ENCODE results near the gene DHRS3. TPM values are rescaled to one million over a fixed set of nuclear protein-coding genes. Genes with fewer than 3 reads are reported as not detected.

Gene DHRS3
- total and polyA plus RNA-seq, 2 donors (not counting 1 experiment from before 2014, with no cell fraction given), result 0.37 TPM

DNA sequence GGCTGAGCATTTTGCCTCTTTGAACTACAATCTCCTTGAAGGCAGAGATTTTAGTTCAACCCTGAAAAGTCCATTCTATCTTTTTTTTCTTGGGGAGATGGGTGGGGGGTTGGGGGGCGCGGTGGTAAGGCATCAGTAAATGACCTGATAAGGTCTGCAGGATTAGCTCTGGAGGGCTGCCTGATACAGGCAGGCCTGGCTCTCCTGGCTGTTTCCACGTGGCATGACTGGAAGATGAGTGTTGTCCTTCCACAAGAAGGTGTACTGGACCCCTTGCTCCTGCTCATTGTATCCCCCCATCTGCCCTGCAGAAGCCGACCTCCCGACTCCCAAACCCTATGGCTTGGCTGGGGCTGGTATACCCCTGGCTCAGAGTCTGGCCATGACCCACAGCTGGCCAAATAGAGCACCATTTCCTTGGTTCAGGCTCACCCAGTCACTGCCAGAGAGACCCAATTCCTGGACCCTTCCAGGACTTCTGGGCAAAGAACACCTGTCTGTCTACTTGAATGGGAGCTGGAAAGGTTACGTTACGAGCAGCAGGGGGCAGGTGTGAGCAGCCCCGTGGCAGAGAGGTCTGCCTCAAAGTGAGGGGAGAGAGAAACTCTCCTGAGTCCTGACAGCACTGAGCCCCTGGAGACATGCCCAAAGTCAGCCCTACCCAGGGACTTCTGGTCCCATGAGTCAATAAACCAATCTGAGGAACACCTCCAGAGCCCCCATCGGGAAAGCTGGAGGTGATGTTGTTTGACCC, 17.0 kb downstream of the DHRS3 start:
- TF ChIP-seq CTCF (IDR thresholded peaks at IDR 0.05), result peak; percentile 27
- TF ChIP-seq EZH2 (IDR thresholded peaks at IDR 0.05; ENCODE audit: borderline replicate concordance, insufficient read depth, low read depth, low read length, poor library complexity, severe bottlenecking), result no peak
- no peaks in the 10 kb centered on the region for H3K36me3 ChIP-seq (replicated peaks in 1 of 2; ENCODE audit: control extremely low read depth in 1 of 2, control insufficient read depth in 1 of 2, extremely low read depth in 1 of 2, insufficient read depth in 2 of 2, low read length in 1 of 2)
- no peak overlapping the region for H3K27ac ChIP-seq (ENCODE audit: low read length in 2 of 2)
- no peaks in the 10 kb centered on the region for H3K9me3 Mint-ChIP-seq (ENCODE audit: insufficient read depth)
- no peaks in the 10 kb centered on the region for H3K4me1 ChIP-seq (ENCODE audit: control insufficient read depth in 2 of 2, insufficient read depth in 2 of 2, low read length in 2 of 2)
- no peak overlapping the region for H3K9ac ChIP-seq (ENCODE audit: low read length)
- no peak overlapping the region for H2AFZ ChIP-seq (ENCODE audit: insufficient read depth, low read depth, low read length, poor library complexity, severe bottlenecking)
- no peaks in the 10 kb centered on the region for H3K4me1 Mint-ChIP-seq
- peaks cover 5% of the 10 kb centered on the region for H3K27me3 Mint-ChIP-seq
- no peak overlapping the region for H3K27ac Mint-ChIP-seq
- no peak for DNase-seq
- no peak overlapping the region for H3K4me3 Mint-ChIP-seq
- ChIA-PET CTCF (interaction anchor here (1.0 to 1.8 kb wide), 4 partner anchors 9 to 55 kb away, joined by 3 to 5 read pairs (median 5); no protein-coding TSS in a partner anchor), POLR2A (no interaction called here)
- H3K9me3 ChIP-seq (ENCODE audit: control extremely low read depth in 1 of 3, control insufficient read depth in 2 of 3, insufficient read depth in 1 of 3, low read length in 2 of 3), result no peaks in the 10 kb centered on the region
- H3K4me2 ChIP-seq (replicated peaks; ENCODE audit: low read depth, low read length, poor library complexity, severe bottlenecking), result no peak overlapping the region
- WGBS (ENCODE audit: insufficient coverage), result 57% methylated on average over 8 of the region's 9 CpGs
- ATAC-seq (ENCODE audit: low read depth), result no peak
- H3K79me2 ChIP-seq (ENCODE audit: control insufficient read depth, insufficient read depth, low read length), result no peaks in the 10 kb centered on the region
- H3K4me3 ChIP-seq (ENCODE audit: control extremely low read depth in 1 of 5, extremely low read depth in 1 of 5, insufficient read depth in 1 of 5, low read depth in 2 of 5, low read length in 4 of 5), result no peak overlapping the region
- H4K20me1 ChIP-seq (ENCODE audit: control insufficient read depth, insufficient read depth, low read length, poor library complexity, severe bottlenecking), result no peaks in the 10 kb centered on the region
- H3K27me3 ChIP-seq (replicated peaks in 1 of 4; ENCODE audit: control extremely low read depth in 1 of 4, control insufficient read depth in 3 of 4, insufficient read depth in 4 of 4, low read length in 3 of 4), result peaks cover 0 to 5% (median 0%) of the 10 kb centered on the region in 4 experiments
- intact Hi-C loops (cut with micrococcal nuclease), result no loop called here

- intact Hi-C loops (cut with micrococcal nuclease), result no loop called here
- DNase-seq, result no peak
- Mint-ChIP-seq H3K4me3 (no peak overlapping the region), H3K27me3 (peaks cover 5% of the 10 kb centered on the region), H3K4me1 (no peaks in the 10 kb centered on the region), H3K9me3 (ENCODE audit: insufficient read depth) (no peaks in the 10 kb centered on the region), H3K27ac (no peak overlapping the region)
- no peak overlapping the region for H2AFZ ChIP-seq (ENCODE audit: insufficient read depth, low read depth, low read length, poor library complexity, severe bottlenecking)
- TF ChIP-seq CTCF (IDR thresholded peaks at IDR 0.05), result no peak
- TF ChIP-seq EZH2 (IDR thresholded peaks at IDR 0.05; ENCODE audit: borderline replicate concordance, insufficient read depth, low read depth, low read length, poor library complexity, severe bottlenecking), result no peak
- ATAC-seq (ENCODE audit: low read depth), result no peak
- 76% methylated on average over 6 of the region's 7 CpGs for WGBS (ENCODE audit: insufficient coverage)
- no peak overlapping the region for H3K4me3 ChIP-seq (ENCODE audit: control extremely low read depth in 1 of 5, extremely low read depth in 1 of 5, insufficient read depth in 1 of 5, low read depth in 2 of 5, low read length in 4 of 5)
- no peak overlapping the region for H3K9ac ChIP-seq (ENCODE audit: low read length)
- H3K79me2 ChIP-seq (ENCODE audit: control insufficient read depth, insufficient read depth, low read length), result no peaks in the 10 kb centered on the region
- H3K4me2 ChIP-seq (replicated peaks; ENCODE audit: low read depth, low read length, poor library complexity, severe bottlenecking), result no peak overlapping the region
- POLR2A ChIA-PET, result no interaction called here
- peaks cover 0 to 5% (median 0%) of the 10 kb centered on the region in 4 experiments for H3K27me3 ChIP-seq (replicated peaks in 1 of 4; ENCODE audit: control extremely low read depth in 1 of 4, control insufficient read depth in 3 of 4, insufficient read depth in 4 of 4, low read length in 3 of 4)
- CTCF ChIA-PET, result interaction anchor here (1.0 to 1.3 kb wide), 2 partner anchors 21 to 56 kb away, joined by 5 read pairs; no protein-coding TSS in a partner anchor
- H3K27ac ChIP-seq (ENCODE audit: low read length in 2 of 2), result no peak overlapping the region
- peaks cover 0 to 6% of the 10 kb centered on the region in 2 donors for H3K4me1 ChIP-seq (ENCODE audit: control insufficient read depth in 2 of 2, insufficient read depth in 2 of 2, low read length in 2 of 2)
- no peaks in the 10 kb centered on the region for H3K9me3 ChIP-seq (ENCODE audit: control extremely low read depth in 1 of 3, control insufficient read depth in 2 of 3, insufficient read depth in 1 of 3, low read length in 2 of 3)
- no peaks in the 10 kb centered on the region for H4K20me1 ChIP-seq (ENCODE audit: control insufficient read depth, insufficient read depth, low read length, poor library complexity, severe bottlenecking)
- no peaks in the 10 kb centered on the region for H3K36me3 ChIP-seq (replicated peaks in 1 of 2; ENCODE audit: control extremely low read depth in 1 of 2, control insufficient read depth in 1 of 2, extremely low read depth in 1 of 2, insufficient read depth in 2 of 2, low read length in 1 of 2)
These were observed 17.7 kb downstream of the DHRS3 start for GRCh38 chr1:12600335-12600734.

Measured in B cell (primary cell).